ENCODE results near the gene NHLH2.

Gene NHLH2

GRCh38 chr1:115837740-115838421, 3.0 kb downstream of the NHLH2 start:
- no peak for DNase-seq

- DNase-seq: no peak
Measured at GRCh38 chr1:115837341-115837739, 3.6 kb downstream of the NHLH2 start.

GRCh38 chr1:115833856-115834255, 7.1 kb downstream of the NHLH2 start:
- no peak for DNase-seq

- DNase-seq: no peak
Measured at GRCh38 chr1:115832651-115833050, 8.3 kb downstream of the NHLH2 start.

GRCh38 chr1:115830963-115831362, 10.0 kb downstream of the NHLH2 start:
- no peak for DNase-seq

- DNase-seq: no peak
Measured at GRCh38 chr1:115829947-115830346, 11.0 kb downstream of the NHLH2 start.

GRCh38 chr1:115829023-115829674, 11.8 kb downstream of the NHLH2 start:
- DNase-seq: no peak

GRCh38 chr1:115828101-115829022, 12.6 kb downstream of the NHLH2 start:
- no peak for DNase-seq

GRCh38 chr1:115827452-115828044, 13.4 kb downstream of the NHLH2 start:
- DNase-seq: no peak

GRCh38 chr1:115826628-115827027, 14.3 kb downstream of the NHLH2 start:
- DNase-seq: no peak

GRCh38 chr1:115822117-115822516, 18.8 kb downstream of the NHLH2 start:
- no peak for DNase-seq

- no peak for DNase-seq
Measured at GRCh38 chr1:115815694-115816093, 25.2 kb downstream of the NHLH2 start.

- no peak for DNase-seq
Measured at GRCh38 chr1:115814685-115815398, 26.1 kb downstream of the NHLH2 start.

GRCh38 chr1:115813727-115814126, 27.2 kb downstream of the NHLH2 start:
- no peak for DNase-seq

GRCh38 chr1:115811140-115811828, 29.6 kb downstream of the NHLH2 start:
- DNase-seq: no peak

GRCh38 chr1:115810609-115811008, 30.3 kb downstream of the NHLH2 start:
- DNase-seq: no peak

GRCh38 chr1:115809847-115810246, 31.1 kb downstream of the NHLH2 start:
- no peak for DNase-seq

GRCh38 chr1:115809076-115809475, 31.9 kb downstream of the NHLH2 start:
- DNase-seq: no peak

- DNase-seq: peak; percentile 58 to 70
Measured at GRCh38 chr1:115807723-115808122, 33.2 kb downstream of the NHLH2 start.

GRCh38 chr1:115805597-115805996, 35.3 kb downstream of the NHLH2 start:
- DNase-seq: no peak

GRCh38 chr1:115802416-115802815, 38.5 kb downstream of the NHLH2 start:
- no peak for DNase-seq

GRCh38 chr1:115797486-115797885, 43.4 kb downstream of the NHLH2 start:
- DNase-seq: no peak
